ENCODE measurements around the gene CIB2. TPM values are rescaled to one million over a fixed set of nuclear protein-coding genes. Genes with fewer than 3 reads are reported as not detected.

Gene CIB2
- total and polyA plus RNA-seq, 10 donors = 1.0 to 5.0 (median 3.1) TPM

DNA sequence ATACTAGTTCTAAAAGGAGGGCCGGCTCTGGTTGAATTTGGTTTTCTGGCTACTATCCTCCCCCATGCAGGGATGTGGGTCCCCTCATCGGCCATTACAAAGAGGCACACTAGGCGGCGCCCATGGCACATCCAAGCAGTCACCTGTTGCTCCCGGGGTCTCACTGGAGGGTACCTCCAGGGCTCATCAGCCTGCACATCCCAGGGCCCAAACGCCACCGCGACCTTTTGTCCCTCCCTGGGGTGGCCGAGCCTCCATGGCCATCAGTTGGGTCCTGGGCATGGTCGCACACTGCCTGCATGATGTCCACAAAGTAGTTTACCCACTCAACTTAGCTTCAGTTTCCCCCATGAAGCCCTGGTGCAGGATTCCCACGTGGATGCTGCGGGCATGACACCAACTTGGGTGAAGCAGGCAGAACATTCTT is 46.2 kb upstream of the CIB2 start:
- H3K4me1 ChIP-seq = peaks cover 6 to 36% (median 25%) of the 10 kb centered on the region in 6 donors
- no peaks in the 10 kb centered on the region for H3K9me3 ChIP-seq
- peak; percentile 78 for DNase-seq
- H3K36me3 ChIP-seq = peaks cover 0 to 5% (median 0%) of the 10 kb centered on the region in 6 donors
- no peaks in the 10 kb centered on the region for H3K27me3 ChIP-seq (replicated peaks in 1 of 7)
- no peak overlapping the region for H3K4me3 ChIP-seq
- intact Hi-C loops (cut with DNase I; ENCODE audit: low total_unique reads) = no loop called here
- TF ChIP-seq, protein P1, sequence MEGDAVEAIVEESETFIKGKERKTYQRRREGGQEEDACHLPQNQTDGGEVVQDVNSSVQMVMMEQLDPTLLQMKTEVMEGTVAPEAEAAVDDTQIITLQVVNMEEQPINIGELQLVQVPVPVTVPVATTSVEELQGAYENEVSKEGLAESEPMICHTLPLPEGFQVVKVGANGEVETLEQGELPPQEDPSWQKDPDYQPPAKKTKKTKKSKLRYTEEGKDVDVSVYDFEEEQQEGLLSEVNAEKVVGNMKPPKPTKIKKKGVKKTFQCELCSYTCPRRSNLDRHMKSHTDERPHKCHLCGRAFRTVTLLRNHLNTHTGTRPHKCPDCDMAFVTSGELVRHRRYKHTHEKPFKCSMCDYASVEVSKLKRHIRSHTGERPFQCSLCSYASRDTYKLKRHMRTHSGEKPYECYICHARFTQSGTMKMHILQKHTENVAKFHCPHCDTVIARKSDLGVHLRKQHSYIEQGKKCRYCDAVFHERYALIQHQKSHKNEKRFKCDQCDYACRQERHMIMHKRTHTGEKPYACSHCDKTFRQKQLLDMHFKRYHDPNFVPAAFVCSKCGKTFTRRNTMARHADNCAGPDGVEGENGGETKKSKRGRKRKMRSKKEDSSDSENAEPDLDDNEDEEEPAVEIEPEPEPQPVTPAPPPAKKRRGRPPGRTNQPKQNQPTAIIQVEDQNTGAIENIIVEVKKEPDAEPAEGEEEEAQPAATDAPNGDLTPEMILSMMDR (IDR thresholded peaks at IDR 0.05 in 8 of 11, conservative IDR thresholded peaks at IDR 0.05 in 3 of 11) = peak in 8 of 11 experiments; percentile 25 to 58 (median 48)
- TF ChIP-seq POLR2AphosphoS5 (IDR thresholded peaks at IDR 0.05) = no peak
- no peak overlapping the region for H3K27ac ChIP-seq
- WGBS, 5 donors = 34 to 42% (median 37%) methylated on average over 12 of the region's 12 CpGs

DNA sequence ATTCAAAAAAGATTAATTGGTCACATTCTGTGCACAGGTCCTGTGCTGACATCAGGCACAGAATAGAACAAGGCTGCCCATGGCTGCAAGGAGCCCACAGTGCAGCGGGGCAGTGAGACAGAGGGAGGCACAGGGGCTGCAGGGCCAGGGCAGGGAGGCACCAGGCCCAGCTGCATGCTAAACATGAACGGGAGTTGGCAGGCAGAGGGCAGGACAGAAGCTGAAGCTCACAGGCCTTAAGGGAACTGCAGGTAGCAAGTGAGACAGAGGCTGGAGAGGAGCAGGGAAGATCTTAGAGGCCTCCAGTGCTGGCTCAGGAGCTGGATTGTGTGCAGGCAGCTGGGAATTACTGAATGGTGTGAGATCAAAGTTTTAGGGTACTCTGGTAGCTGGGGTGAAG is 44.1 kb upstream of the CIB2 start:
- Histone ChIP-seq H3K36me3 (peaks cover 0 to 26% (median 13%) of the 10 kb centered on the region in 6 donors), H3K4me1 (peaks cover 15 to 56% (median 46%) of the 10 kb centered on the region in 6 donors), H3K27me3 (replicated peaks in 1 of 7) (no peaks in the 10 kb centered on the region), H3K9me3 (no peaks in the 10 kb centered on the region), H3K27ac (no peak overlapping the region), H3K4me3 (no peak overlapping the region)
- 25 to 65% (median 52%) methylated on average over 2 of the region's 2 CpGs for WGBS, 5 donors
- intact Hi-C loops (cut with DNase I; ENCODE audit: low total_unique reads) = no loop called here
- no peak for TF ChIP-seq POLR2A (IDR thresholded peaks at IDR 0.05)
- no peak for TF ChIP-seq POLR2AphosphoS5 (IDR thresholded peaks at IDR 0.05)
- TF ChIP-seq, protein P1 (IDR thresholded peaks at IDR 0.05 in 8 of 11, conservative IDR thresholded peaks at IDR 0.05 in 3 of 11) = no peak
- DNase-seq = no peak

DNA sequence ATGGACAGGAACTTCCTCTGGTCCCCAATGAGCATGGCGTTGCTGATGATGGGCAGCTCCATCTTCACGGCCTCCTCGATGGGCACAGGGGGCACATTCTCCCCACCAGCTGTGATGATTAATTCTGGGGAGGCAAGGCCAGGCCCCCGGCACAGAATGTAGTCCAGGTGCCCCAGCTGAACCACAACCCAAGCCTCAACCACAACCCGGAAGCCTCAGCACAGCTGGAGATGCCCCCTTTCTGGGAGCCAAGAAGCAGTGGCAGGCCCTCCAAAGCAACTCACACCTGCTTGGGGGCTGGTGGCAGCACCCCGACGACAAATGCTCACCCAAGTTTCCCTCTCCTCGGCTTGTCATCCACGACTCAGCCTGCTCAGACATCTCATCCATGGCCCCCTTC is 43.2 kb upstream of the CIB2 start:
- DNase-seq = peak; percentile 80
- no peak overlapping the region for H3K4me3 ChIP-seq
- H3K9me3 ChIP-seq = no peaks in the 10 kb centered on the region
- H3K36me3 ChIP-seq = peaks cover 0 to 35% (median 21%) of the 10 kb centered on the region in 6 donors
- peaks cover 15 to 64% (median 47%) of the 10 kb centered on the region in 6 donors for H3K4me1 ChIP-seq
- TF ChIP-seq, protein P1 (IDR thresholded peaks at IDR 0.05 in 8 of 11, conservative IDR thresholded peaks at IDR 0.05 in 3 of 11) = no peak
- TF ChIP-seq POLR2AphosphoS5 (IDR thresholded peaks at IDR 0.05) (peak; percentile 7 to 71 (median 30)), POLR2A (IDR thresholded peaks at IDR 0.05) (no peak)
- H3K27me3 ChIP-seq (replicated peaks in 1 of 7) = no peaks in the 10 kb centered on the region
- peak overlapping the region in 3 of 8 donors; percentile 34 to 81 (median 79) for H3K27ac ChIP-seq
- intact Hi-C loops (cut with DNase I; ENCODE audit: low total_unique reads) = no loop called here
- 19 to 51% (median 37%) methylated on average over 9 of the region's 9 CpGs for WGBS, 5 donors

DNA sequence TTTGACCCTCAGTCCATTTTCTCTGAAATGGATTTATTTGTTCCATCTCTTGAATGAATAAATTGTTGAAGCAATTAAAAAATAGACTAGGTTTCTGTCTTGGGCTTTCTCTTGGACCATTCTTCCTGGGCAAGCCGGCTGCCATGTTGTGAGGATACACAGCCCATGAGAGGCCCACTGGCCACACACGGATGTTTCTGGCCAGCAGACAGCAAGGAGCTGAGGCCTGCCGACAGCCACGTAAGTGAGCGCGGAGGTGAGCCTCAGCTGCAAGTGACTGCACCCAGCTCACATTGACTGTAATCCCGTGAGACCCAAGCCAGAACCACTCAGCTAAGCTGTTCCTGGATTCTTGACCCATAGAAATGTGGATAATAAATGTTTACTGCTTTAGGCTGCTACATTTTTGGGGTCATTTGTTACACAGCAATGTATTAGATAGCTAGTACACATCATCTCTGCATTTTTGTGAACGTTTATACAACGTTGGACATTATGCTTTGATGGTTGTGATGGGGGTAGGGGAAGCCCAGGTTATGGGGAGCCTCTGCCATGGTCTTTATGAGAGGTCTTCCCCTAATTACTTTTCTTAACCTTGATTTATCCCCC is 40.7 kb upstream of the CIB2 start:
- WGBS, 5 donors = 87 to 94% (median 91%) methylated on average over 9 of the region's 9 CpGs
- Histone ChIP-seq H3K4me3 (no peak overlapping the region), H3K27me3 (replicated peaks in 1 of 7) (no peaks in the 10 kb centered on the region), H3K4me1 (peaks cover 20 to 88% (median 64%) of the 10 kb centered on the region in 6 donors), H3K9me3 (no peaks in the 10 kb centered on the region), H3K27ac (peak overlapping the region in 7 of 8 donors; percentile 54 to 81 (median 73)), H3K36me3 (peaks cover 0 to 60% (median 37%) of the 10 kb centered on the region in 6 donors)
- intact Hi-C loops (cut with DNase I; ENCODE audit: low total_unique reads) = no loop called here
- TF ChIP-seq, protein P1 (IDR thresholded peaks at IDR 0.05 in 8 of 11, conservative IDR thresholded peaks at IDR 0.05 in 3 of 11) = no peak
- TF ChIP-seq POLR2AphosphoS5 (IDR thresholded peaks at IDR 0.05) (peak in 1 of 3 donors; percentile 26), POLR2A (IDR thresholded peaks at IDR 0.05) (no peak)
- no peak for DNase-seq
